ES-I3 (cell line): ENCODE results near the gene BEND4.

Source experiments
- H3K36me3 ChIP-seq: 2 replicates; pipeline ENCODE4 v1.6.1; 2013; ENCODE audit warnings: mild to moderate bottlenecking, low read length, control low read depth, moderate library complexity; ENCODE audit not compliant: insufficient read depth
- H3K4me1 ChIP-seq: 2 replicates; pipeline ENCODE4 v1.6.1; 2013; ENCODE audit warnings: mild to moderate bottlenecking, control low read depth, low read length; ENCODE audit not compliant: insufficient read depth
- H3K9ac ChIP-seq: 2 replicates; pipeline ENCODE4 v1.6.1; 2013; ENCODE audit warnings: low read depth, mild to moderate bottlenecking, low read length, moderate library complexity
- H3K9me3 ChIP-seq: 2 replicates; pipeline ENCODE4 v1.6.1; 2013; ENCODE audit warnings: mild to moderate bottlenecking, low read length, moderate library complexity; ENCODE audit not compliant: control insufficient read depth, insufficient read depth

BEND4 gene

GRCh38 chr4:42067264-42067663 is 85.2 kb downstream of the BEND4 start:
- Histone ChIP-seq H3K36me3 (no peaks in the 10 kb centered on the region; the same call in 1 of the 2 replicates), H3K9me3 (no peaks in the 10 kb centered on the region), H3K9ac (no peak overlapping the region), H3K4me1 (no peaks in the 10 kb centered on the region)

- Histone ChIP-seq H3K9ac (no peak overlapping the region), H3K36me3 (no peaks in the 10 kb centered on the region; the same call in 1 of the 2 replicates), H3K9me3 (no peaks in the 10 kb centered on the region), H3K4me1 (no peaks in the 10 kb centered on the region)
These were observed 86.1 kb downstream of the BEND4 start for GRCh38 chr4:42066402-42066801.
